GM04503 (cell line): Measurements from ENCODE around the gene PXK.

Experiments used
- DNase-seq: peaks from one replicate; pipeline ENCODE4 v3.0.0-alpha.2; 2012; ENCODE audit warnings: low read depth

The PXK gene

DNA sequence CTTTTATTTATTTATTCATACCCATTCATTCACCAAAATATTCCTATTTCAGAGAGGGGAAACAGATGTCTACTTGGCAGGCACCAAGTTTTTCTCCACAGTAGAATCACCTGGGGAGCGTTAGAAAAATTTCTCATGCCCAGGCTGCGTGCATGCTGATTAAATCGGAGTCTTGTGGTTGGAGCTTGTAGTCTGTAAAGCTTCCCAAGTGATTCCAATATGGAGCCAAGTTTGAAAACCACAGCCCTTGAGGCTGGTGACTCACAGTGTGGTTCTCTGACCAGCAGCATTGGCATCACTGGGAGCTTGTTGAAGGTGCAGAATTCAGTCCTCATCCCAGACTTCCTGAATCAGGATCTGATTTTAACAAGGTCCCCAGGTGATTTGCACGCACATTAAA lies 51.2 kb downstream of the PXK start:
- peak; percentile 100 for DNase-seq

DNA sequence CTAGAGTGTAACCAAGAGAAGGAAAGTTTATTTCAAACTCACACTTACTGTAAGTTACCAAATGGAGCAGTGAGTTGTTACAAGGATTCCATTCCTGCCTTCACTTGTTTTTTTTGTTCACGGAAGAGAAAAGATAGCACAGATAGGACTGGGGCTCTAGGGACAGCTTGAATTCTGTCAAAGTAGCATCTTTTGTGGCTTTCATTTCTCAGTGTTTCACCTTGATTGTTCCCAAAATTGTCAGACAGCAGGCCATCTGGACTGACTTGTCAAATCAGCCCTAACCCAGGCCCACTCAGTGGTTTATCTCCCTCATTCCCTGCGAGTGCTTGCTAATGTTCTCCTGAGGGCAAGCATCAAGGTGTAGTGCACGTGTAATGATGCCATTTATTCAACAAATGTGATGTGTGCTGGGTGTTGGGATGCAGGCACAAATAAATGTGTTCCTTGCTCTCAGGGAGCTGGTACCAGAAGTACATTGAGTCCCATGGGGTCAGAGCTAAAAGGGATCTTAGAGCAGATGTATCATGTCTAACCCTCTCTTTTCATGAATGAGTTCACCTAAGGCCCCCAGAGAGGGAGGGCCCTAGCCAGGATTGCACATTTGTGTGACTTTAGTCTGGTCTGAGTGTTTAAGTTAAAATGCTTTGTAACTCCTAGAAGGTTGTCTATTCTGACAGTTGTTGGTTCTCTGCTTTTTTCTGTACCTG lies 51.8 kb downstream of the PXK start:
- no peak for DNase-seq

DNA sequence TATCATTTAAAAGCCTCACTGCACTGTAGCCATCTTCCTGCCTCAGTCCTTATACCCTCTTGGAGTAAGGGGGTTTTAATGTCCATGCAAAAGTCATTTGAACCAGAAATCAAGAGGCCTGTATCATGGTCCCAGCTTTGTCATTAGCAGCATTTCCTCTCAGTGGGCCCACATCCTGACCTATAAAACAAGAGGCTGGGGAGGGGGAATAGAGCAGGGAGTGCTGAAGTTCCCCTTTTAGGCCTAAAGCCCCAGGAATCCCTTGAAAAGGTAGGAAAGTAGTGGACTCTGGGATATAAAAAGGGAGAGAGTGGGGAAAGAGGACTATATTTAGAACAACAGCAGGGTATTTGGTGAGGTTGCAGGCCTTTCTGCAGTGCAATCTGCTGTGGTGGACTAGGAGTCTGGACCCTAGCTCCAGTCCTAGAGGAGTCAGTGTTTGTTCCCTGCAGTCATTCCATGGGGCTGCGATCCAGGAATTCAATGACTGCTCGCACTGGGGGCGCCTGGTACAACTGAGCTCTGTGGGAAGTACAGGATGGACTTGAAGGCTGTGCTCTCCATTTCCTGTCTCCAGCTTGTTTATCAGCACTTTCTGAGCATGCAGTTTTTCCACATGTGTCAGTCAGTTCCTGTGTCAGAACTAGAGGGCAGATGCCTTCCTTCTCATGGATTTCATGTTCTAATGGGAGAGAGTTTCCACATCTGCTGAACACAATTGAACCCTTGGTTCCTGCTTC lies 54.1 kb downstream of the PXK start:
- DNase-seq = no peak

- DNase-seq = no peak
These were observed 55.2 kb downstream of the PXK start for GRCh38 chr3:58387650-58388546.

DNA sequence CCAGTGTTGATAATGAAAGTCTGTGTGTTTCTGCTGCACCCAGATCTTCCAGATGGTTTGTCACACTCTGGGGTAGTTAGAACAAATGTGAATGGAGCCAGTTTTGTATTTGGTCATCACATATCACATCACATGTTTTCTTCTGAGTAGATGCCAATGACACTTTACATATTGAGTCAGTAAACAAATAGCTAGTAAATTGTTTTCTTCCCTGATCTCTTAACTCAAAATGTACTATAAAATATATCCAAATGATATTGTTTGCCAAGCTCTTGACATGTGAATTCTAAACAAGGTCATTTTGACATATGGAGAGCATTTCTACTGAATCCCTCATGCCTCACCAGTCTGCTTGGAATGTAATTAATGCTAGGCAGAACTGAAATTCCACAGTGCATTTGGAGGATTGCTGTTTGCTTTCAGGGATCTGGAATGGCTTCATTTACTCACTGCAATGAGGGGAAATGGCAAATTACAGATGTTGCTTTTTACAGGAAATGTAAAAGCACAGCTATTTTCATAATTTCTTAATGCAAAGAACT lies 55.9 kb downstream of the PXK start:
- peak; percentile 96 for DNase-seq

DNA sequence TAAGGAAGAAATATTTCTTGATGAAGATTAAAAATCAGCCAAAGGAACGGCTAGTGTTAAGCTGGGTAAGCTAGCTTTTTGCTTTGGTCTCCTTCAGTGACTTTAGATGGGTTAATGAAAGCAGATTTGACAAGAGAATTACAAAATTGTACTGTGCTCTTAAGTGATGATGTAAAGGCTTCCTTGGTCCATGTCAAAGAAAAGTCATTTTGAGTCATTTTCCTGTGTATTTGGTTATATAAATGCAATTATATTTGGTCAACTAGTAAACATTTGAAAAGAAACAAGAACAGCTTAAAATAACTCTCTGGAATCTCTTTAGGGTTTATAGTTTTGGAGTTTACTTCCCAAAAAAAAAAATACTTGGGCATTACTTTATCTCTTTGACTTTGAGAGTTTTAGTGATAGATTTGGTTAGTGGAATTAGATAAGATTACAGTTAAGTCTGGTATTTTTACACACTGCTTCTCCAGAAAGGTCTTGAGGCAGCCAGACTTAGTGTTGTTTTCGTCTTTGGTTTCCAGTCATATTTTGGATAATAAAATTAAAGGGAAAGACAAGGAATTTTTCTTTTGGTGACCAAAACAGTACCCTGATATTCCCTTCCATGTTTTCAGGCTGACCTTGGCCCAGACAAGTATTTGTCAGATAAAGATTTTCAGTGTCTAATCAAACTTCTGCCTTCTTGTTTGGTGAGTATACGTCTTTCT lies 58.6 kb downstream of the PXK start:
- no peak for DNase-seq

GRCh38 chr3:58392181-58392580 lies 59.5 kb downstream of the PXK start:
- DNase-seq = no peak

GRCh38 chr3:58394339-58394738 lies 61.6 kb downstream of the PXK start:
- no peak for DNase-seq

GRCh38 chr3:58398669-58399333 lies 66.1 kb downstream of the PXK start:
- no peak for DNase-seq

- DNase-seq = no peak
These were observed 70.9 kb downstream of the PXK start for GRCh38 chr3:58403513-58404109.

DNA sequence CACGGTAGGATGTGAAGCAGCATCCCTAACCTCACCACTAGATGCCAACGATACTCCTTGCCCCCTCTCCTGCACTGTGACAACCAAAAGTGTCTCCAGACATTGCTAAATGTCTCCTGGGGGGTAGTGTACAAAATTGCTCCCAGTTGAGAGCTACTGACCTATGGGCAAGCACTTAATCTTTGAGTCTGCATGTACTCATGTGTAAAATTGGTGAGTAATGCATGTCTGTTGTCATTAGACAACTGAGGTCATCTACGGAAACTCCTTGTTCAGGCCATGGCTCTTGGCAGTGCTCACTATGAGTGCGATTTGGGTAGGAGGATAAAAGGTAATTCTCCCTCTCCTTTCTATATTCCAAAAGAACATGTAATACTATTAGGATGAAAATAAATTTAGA lies 71.7 kb downstream of the PXK start:
- DNase-seq = no peak

GRCh38 chr3:58408906-58409305 lies 76.2 kb downstream of the PXK start:
- no peak for DNase-seq

- DNase-seq = no peak
These were observed 77.0 kb downstream of the PXK start for GRCh38 chr3:58409663-58410062.

- DNase-seq = no peak
These were observed 78.3 kb downstream of the PXK start for GRCh38 chr3:58411036-58411435.

DNA sequence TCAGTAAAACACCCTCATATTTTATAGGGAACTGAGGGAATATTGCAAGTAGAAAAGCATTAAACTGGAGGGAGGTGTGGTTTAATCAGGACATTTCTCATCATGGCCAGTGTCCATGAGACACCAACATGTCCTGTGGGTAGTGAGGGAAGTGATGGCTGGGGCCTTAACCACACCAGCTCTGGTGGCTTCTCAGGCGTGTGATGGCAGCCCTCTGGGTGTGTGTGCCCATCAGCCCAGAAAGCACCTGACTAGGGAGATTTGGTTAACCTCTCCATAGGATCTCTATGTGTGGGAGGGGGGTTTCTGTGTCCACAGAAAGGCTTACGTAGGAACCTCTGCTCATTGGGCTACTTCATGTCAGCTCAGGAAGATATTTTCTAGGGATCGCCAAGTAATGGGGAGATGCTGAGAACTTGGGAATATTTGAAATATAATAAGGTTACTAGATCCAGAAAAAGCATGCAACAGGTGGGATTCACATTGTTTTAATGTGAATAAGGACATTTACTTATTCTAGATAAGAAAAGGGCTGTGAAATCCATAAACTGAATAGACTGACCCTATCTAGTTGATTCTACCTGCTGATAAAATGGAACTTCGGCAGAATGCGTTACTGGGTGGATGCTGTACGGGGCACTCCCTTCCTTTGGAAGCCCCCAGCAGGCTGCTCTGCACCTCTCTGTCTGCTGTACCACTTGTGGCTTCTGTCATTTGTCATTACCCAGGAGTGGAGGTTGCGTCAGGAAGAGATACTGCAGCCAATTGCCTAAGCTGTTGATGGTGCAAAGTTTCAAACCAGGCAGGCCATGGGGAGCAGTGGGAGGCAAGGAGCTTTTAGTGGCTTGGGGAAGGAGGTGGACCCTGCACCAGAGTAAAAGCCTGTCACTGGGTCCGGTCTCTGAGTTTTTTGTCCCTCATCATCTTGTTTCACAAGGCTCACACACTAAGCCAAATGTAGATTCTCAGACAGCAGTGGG lies 79.4 kb downstream of the PXK start:
- DNase-seq = no peak

- no peak for DNase-seq
These were observed 82.0 kb downstream of the PXK start for GRCh38 chr3:58414538-58415197.

GRCh38 chr3:58416191-58416590 lies 83.5 kb downstream of the PXK start:
- DNase-seq = no peak

- DNase-seq = no peak
These were observed 84.4 kb downstream of the PXK start for GRCh38 chr3:58417075-58417474.

DNA sequence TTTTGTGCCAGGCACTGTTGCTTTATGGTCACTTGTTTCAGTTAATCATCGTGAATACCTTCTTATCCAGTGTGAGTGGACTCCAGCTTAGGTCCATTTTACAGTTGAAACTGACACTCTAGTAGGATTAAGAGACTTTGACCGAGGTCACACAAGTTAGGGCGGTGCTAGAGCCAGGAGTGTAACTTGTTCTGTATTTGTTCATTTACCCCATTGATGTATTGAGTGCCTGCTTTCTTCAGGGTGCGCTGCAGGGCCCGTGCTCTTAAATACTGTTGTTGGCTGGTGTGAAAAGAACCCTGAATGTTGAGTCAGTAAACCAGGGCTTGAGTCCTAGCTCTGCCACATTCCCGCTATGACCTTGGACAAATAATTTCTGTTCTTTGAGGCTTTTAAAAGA lies 85.5 kb downstream of the PXK start:
- DNase-seq = no peak
